Fibroblast of upper back skin (primary cell): Measurements from ENCODE around the gene VEZF1.
A peak's percentile ranks its signal among the peaks of the same experiment; 100 is the strongest.

Experiments
- DNase-seq: peaks from one replicate; pipeline ENCODE4 v3.0.0-alpha.2; 2013

The VEZF1 gene

GRCh38 chr17:57948555-57949420 is 39.3 kb downstream of the VEZF1 start:
- peak; percentile 99 for DNase-seq

GRCh38 chr17:57948169-57948554 is 39.9 kb downstream of the VEZF1 start:
- no peak for DNase-seq

- no peak for DNase-seq
Observed at GRCh38 chr17:57947369-57947768, 40.7 kb downstream of the VEZF1 start.

GRCh38 chr17:57946798-57947358 is 41.2 kb downstream of the VEZF1 start:
- peak; percentile 59 for DNase-seq

- DNase-seq, result peak; percentile 73
Observed at GRCh38 chr17:57945996-57946797, 41.9 kb downstream of the VEZF1 start.

GRCh38 chr17:57944908-57945307 is 43.1 kb downstream of the VEZF1 start:
- peak; percentile 82 for DNase-seq

GRCh38 chr17:57943645-57944044 is 44.4 kb downstream of the VEZF1 start:
- DNase-seq, result no peak

GRCh38 chr17:57943140-57943539 is 44.9 kb downstream of the VEZF1 start:
- peak; percentile 60 for DNase-seq

GRCh38 chr17:57941384-57942370 is 46.4 kb downstream of the VEZF1 start:
- DNase-seq, result no peak

- DNase-seq, result no peak
Observed at GRCh38 chr17:57940653-57941329, 47.3 kb downstream of the VEZF1 start.

GRCh38 chr17:57940231-57940630 is 47.8 kb downstream of the VEZF1 start:
- DNase-seq, result no peak

- no peak for DNase-seq
Observed at GRCh38 chr17:57939797-57940196, 48.3 kb downstream of the VEZF1 start.

GRCh38 chr17:57938061-57938502 is 50.0 kb downstream of the VEZF1 start:
- no peak for DNase-seq

- DNase-seq, result no peak
Observed at GRCh38 chr17:57937492-57937891, 50.6 kb downstream of the VEZF1 start.

- peak; percentile 77 for DNase-seq
Observed at GRCh38 chr17:57935833-57936807, 51.9 kb downstream of the VEZF1 start.

GRCh38 chr17:57931488-57932137 is 56.4 kb downstream of the VEZF1 start:
- DNase-seq, result no peak

- no peak for DNase-seq
Observed at GRCh38 chr17:57930239-57930638, 57.8 kb downstream of the VEZF1 start.

GRCh38 chr17:57929386-57929785 is 58.7 kb downstream of the VEZF1 start:
- DNase-seq, result no peak

- DNase-seq, result no peak
Observed at GRCh38 chr17:57928928-57929327, 59.1 kb downstream of the VEZF1 start.
